Stimulated activated CD8-positive, alpha-beta memory T cell treated with anti-CD3 and anti-CD28 coated beads, Interleukin-7, amount 100 ng/mL, for 4 hours (primary cell): Measurements from ENCODE around the gene ZNF385B.
"Not testable (repeated sequence)": the region's sequence is repeated elsewhere in the genome, so short reads cannot be mapped to it uniquely, and the experiment has no call there.

Experiments used
- DNase-seq, 2 donors: peaks; one replicate each; pipeline ENCODE4 v3.0.0-alpha.2; 2020; ENCODE audit warnings: low read depth in 2 of 2

Gene ZNF385B

DNA sequence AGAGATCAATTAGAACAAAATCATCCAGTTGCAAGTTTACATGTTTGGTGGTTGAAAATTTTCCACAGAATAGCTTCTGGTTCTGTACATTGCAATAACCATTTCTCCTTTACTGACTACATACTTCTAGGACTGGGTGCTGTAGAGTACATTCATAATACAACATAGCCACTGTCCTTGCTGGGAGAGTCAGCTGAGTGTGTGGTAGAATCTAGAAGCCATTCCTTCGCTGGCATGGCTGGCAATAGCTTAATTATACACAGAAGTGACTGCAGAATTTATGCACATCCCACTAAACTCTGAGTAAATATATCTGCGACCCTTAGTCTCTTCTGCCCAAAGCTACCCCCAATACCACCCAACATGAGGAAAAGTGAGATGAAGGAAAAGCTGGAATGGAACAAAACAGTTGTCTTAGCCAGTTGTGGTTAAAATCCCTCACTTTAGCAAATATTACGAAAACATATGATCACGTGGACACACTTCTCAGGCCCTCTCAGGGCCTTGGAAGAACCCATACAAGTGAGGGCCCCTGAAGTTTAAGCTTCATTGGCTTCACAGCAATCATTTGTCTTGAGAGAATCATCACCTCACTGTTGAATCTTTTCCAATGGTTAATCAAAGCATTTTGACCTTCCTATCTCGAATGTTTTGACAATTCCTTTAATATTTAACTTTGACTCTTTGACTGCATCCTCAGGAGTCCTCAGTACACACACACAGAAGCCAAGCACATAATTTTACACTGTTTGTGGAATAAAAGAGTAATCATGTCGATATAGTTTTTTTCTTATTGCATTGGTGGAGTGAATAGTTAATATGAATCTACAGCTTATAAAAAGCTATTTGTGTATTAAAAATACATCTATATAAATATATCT lies 225.1 kb downstream of the ZNF385B start:
- DNase-seq = no peak

DNA sequence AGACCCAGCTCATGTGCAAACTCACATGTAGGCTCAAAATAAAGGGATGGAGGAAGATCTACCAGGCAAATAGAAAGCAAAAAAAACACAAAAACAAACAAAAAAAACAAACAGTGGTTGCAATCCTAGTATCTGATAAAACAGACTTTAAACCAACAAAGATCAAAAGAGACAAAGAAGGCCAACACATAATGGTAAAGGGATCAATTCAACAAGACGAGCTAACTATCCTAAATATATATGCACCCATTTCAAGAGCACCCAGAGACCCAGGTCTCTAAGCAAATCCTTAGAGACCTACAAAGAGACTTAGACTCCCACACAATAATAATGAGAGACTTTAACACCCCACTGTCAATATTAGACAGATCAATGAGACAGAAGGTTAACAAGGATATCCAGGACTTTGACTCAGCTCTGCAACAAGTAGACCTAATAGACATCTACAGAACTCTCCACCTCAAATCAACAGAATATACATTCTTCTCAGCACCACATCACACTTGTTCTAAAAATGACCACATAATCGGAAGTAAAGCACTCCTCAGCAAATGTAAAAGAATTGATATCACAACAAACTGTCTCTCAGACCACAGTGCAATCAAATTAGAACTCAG lies 229.5 kb downstream of the ZNF385B start:
- DNase-seq = not testable (repeated sequence)

DNA sequence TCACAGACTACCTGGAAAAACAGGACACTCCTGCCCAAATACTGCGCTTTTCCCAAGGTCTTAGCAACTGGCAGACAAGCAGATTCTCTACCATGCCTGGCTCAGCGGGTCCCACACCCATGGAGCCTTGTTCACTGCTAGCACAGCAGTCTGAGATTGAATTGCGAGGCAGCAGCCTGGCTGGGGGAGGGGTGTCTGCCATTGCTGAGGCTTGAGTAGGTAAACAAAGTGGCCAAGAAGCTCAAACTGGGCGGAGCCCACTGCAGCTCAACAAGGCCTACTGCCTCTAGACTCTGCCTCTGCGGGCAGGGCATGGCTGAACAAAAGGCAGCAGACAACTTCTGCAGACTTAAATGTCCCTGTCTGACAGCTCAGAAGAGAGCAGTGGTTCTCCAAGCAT lies 231.6 kb downstream of the ZNF385B start:
- not testable (repeated sequence) for DNase-seq

DNA sequence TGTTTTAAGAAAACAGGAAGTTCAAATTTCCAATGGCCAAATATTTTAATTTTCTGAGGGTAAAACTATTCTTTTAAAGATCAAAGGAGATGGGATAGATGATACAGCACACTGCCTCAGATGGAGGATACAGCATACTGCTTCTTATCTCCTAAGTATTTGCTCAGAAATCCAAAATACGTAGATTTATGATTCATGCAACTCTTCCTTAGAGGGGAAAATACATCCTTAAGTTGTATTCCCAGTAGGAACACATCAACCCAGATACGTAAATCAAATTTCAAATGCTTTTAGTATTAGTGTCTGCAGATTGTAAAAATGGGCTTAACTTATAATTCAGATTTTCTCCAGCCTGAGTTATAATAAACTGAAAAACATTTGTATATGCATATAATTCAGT lies 235.2 kb downstream of the ZNF385B start:
- DNase-seq = no peak

GRCh38 chr2:179622635-179623300 lies 238.6 kb downstream of the ZNF385B start:
- no peak for DNase-seq

DNA sequence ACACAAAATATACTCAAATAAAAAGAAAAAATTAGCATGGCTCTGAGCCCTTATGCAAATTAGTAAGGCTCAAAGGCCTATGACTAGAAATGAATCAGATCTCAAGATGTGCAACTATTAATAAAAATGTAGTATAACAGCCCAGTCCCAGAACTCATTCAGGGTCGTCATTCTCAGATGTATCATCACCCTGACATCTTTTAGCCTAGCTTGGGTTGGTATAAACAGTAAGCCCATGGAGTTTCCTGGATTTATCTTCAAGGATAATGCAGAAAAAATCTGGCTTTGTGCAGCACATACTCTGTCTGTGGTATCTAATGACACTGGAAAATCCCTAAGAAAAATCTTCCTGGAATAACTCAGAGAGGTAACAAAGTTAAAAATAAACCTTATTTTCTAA lies 239.3 kb downstream of the ZNF385B start:
- DNase-seq = no peak

DNA sequence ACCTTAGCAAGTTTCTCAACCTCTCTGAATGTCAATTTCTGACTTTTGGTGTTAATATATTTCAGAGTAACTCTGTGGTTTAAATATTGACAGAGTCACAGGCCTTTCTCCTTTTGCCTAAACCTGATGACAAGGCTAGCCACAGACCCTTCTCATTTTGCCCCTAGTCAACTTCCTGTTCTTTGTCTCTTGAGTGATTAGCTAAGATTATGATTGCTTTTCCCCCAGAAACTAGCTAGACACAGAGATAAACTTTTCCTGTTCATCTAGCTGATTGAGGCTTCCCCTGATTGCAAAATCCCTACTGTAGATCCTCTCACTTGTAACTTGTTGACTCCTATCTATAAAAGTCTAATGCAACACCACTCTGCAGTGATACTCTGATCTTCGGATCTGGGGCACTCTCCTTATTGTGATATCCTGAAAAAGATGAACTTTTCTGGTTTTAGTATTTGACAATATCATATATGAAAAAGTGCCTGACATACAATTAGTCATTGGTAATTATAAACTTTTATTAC lies 241.4 kb downstream of the ZNF385B start:
- DNase-seq = no peak

DNA sequence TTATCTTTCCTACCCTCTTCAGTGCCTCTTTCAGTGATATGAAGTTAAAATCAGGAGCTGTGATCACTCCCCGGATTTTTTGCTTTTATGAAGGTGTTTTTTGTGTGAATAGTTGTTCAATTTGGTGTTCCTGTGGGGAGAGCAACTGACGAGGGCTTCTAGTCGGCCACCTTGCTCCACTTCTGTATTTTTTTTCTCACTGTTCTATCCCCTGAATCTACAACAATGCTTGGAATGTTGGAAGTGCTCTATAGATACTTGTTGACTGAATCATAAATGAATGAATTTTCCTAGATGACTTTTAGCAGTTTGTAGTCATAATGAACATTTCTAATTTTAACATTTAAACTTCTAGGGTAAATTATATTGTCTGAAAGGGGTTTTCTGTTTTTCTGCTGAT lies 247.3 kb downstream of the ZNF385B start:
- DNase-seq = no peak

GRCh38 chr2:179613701-179614100 lies 247.7 kb downstream of the ZNF385B start:
- no peak for DNase-seq

DNA sequence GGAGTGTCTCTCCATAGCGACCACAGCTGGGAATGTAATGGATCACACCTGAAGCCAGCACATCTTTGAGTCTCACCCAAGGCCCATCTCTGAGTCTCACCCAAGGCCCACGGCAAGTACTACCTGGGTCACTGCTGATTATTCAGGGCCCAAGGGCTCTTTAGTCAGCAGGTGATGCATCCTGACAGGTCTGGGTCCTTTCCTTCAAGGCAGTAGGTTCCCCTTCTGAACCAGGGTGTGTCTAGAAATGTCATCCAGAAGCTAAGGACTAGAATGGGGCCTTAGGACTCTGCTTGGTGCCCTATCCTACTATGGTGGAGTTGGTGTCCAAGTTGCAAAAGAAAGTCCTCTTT lies 248.1 kb downstream of the ZNF385B start:
- DNase-seq = no peak

DNA sequence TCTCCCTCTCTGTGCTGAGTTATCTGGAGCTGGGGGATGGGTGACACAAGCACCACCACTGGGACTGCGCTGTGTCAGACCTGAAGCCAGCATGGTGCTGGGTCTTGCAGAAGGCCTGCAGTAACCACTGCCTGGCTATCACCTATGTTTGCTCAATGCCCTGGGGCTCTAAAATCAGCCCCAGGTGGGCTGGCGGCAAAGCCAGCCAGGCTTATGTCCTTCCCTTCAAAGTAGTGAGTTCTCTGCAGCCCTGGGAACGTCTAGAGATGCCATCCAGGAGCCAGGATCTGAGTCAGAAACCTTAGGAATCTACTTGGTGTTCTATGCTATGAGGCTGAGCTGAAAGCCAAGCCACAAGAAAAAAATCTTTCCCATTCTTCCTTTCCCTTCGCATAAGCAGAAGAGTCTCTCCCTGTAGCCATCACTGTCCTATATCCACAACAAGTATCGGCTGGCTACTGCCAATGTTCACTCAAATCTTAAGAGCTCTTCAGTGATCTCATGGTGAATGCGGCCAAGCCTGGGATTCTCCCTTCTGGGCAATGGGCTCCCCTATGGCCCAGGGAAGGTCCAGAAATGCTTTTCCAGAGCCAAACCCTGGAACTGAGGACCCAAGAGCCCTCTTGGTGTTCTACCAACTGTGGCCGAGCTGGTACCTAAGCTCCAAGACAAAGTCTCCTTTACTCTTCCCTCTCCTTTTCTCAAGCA lies 248.7 kb downstream of the ZNF385B start:
- DNase-seq = no peak

- no peak for DNase-seq
Measured at GRCh38 chr2:179612108-179612507, 249.3 kb downstream of the ZNF385B start.

GRCh38 chr2:179606141-179606540 lies 255.3 kb downstream of the ZNF385B start:
- DNase-seq = no peak

DNA sequence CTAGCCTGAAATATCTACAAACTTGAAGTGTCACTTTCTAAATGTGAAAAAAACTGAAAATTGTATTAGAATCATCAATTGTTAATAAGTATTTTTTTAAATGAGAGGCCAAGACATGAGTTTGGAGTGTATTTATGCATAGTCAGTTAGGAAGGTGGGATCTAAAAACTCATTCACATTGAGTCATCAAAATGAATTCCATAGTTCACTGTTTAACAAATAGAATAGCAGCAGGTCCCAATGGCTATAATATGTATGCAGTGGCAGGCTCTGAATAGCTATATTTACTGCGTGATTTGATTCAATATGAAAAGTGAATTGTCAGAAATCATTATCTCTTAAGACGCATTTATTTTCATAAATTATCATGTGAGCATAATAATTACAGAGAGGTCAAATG lies 256.1 kb downstream of the ZNF385B start:
- no peak for DNase-seq

DNA sequence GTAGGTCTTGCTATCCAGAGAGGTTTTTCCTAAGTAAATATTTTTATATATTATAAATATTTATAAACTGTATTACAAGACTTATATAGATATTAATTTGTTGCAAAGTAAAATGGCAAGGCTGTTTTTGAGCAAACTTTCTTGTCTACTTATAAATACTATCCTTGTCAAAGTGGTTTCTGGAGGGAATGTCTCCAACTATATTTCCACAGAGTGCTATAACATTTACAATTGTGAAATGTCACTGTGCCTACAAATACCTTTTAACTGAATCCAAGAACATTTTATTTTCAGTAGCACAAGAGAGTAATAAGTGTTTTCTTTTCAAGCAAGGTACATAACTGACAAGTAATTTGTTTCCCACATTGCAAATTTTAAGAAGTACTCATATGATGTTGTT lies 256.8 kb downstream of the ZNF385B start:
- no peak for DNase-seq

DNA sequence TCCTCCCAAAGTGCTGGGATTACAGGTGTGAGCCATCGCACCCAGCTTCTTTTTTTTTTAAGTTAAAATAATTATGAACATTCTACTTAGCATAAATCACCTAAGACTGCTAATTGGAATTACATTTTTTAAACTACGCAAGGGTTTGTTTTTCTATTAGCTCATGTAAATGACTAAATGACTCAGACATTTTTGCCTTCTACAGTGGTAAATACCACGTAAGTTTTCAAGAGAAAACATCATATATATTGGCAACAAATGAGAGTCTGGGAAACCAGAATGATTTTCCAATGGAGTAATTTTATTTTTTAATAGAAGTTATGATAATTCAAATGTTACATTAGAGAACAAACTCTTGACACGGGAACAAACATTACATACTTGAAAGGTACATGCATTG lies 259.0 kb downstream of the ZNF385B start:
- DNase-seq = no peak

- no peak for DNase-seq
Measured at GRCh38 chr2:179596018-179596417, 265.4 kb downstream of the ZNF385B start.

- no peak for DNase-seq
Measured at GRCh38 chr2:179595284-179595683, 266.1 kb downstream of the ZNF385B start.

- DNase-seq = no peak
Measured at GRCh38 chr2:179594268-179595112, 266.9 kb downstream of the ZNF385B start.

DNA sequence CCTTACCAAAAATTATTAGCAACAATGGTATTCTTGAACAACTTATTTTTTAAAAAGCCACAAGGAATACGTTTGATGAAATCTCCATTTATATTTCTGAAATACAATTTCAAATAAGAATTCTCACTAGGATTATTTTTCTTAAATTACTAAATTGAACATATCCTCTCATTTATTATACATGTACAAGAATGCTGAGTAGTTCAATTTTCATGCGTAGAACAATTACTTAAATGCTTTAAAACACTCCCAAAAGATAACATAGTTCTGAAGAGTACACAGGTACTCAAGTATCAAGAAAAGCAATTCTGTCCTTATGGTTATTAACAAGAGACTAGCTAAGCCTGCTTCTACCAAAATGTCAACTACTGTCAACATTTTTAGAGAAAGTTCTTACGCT lies 268.1 kb downstream of the ZNF385B start:
- no peak for DNase-seq
